Kasumi-1 (cell line): ENCODE results near the gene LRRTM4.
"Not testable (repeated sequence)": the region's sequence is repeated elsewhere in the genome, so short reads cannot be mapped to it uniquely, and the experiment has no call there.

Source experiments
- DNase-seq, 2 experiments: peaks; one replicate each; lab custom pipeline; 2025; lab: John Stamatoyannopoulos, UW

LRRTM4 gene

DNA sequence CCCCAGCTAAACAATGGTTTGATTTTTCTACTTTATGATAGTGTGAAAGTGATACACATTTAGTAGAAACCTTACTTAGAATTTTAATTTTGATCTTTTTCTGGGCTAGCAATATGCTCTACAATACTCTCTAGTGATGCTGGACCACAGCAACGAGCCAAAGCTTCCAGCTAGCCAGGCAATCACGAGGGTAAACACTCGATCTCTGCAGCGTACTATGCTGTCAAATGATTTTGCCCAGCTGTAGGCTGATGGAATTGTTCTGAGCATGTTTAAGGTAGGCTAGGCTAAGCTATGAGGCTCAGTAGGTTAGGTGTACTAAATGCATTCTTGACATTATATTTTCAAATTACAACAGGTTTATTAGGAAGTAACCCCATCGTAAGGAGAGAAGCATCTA is 207.5 kb downstream of the LRRTM4 start:
- DNase-seq, result no peak

DNA sequence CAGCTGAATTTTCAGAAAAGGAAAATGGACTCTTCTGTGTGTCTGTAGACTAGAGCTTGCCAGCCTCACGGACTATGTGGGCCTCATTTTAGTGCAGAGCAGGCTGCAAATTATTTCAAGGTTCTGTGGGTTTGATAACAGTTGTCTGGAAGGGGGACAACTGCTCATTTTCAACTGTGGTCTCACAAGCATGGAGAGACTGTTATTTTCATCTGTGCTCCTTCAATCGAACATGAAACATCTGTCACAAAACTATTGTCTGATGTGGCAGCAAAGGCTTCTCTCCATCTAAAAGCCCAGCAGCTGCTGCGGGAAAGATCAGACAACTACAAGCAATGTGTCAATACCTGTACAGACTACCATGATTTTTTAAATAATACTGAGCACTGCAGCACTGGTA is 211.8 kb downstream of the LRRTM4 start:
- no peak for DNase-seq

DNA sequence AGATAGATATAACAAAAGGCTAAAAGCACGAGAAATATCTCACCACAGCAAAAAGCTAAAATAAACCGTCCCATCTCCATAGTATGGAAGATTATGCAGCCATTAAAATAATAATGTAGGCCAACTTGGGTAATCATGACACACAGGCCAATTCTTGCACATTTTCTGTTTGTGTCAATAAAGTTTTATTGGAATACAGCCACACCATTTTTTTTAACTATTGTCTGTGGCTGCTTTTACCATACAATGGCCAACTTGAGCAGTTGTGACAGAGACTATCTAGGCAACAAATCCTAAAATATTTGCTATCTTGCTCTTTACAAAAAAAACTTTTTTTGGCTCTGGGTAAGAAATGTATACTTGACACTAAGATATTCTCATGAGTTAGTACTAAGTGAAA is 212.5 kb downstream of the LRRTM4 start:
- no peak for DNase-seq

DNA sequence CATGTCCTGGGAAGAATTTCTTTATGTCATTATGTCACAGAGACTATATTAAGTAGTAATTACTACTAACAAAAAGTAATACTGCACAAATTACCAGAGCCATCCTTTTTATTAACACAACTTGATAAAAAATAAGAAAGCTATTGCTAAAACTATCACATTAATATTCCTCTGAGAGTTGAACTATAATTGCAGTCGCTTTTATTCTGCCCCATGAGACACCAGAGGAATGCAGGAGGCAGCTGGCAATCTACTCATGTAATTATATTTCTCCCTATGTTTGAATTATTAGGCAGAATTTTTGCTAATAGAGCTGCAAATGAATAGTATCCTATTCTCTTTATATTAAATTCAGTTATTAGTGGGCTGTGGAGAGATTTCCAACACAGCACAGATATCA is 220.7 kb downstream of the LRRTM4 start:
- no peak for DNase-seq

DNA sequence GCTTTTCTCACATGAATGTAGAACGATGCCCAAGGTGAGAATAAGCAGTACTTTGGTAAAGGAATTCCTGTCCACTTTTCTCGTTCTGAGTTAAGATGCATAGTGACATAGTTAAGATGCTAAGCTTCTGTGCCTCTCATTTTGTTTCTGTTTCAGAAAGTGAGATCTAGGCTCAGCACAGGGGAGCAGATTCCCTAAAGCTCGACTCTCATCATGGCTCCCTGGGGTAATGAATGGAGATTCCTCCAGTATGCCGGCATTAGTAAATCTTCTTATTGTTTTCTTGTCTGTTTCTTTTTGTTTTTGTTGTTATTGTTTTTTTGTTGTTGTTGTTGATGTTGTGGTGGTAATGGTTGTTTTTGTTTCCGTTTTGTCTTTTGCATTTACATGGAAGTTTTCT is 225.4 kb downstream of the LRRTM4 start:
- DNase-seq, result no peak

DNA sequence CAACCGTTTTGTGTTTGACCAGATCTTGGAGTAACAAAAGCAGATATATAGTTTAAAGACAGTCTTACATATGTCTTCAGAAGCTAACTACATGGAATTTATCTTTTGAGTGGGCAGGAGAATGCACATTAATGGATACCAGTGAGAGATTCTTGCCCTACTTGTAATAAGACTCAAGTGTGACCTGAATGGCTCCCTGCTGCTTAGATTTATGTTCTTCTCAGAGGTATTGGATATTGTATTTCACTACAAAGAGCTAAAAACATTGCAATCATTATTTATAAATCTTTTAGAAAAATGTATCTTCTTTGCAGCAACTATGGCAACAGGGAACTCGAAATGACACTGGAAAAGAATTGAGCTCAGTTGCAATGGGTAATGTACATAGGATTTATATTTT is 227.7 kb downstream of the LRRTM4 start:
- no peak for DNase-seq

DNA sequence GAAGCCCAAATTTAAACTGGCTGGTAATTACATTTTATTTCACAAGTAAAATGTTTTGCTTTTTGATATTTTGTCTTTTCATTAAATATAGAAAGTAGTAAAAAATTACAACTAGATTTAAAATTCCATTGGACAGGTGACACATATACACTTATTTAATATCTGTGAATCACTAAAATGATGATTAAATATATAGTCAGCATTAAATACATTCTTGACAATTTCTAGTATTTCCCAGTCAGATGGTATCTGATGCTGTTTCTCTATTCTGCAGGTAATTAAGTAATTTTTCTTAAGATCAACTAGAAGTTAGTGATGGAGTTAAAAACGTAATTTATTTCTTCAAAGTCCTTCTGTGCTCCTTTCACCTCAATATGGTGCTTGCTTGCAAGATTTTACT is 237.8 kb downstream of the LRRTM4 start:
- DNase-seq, result no peak

DNA sequence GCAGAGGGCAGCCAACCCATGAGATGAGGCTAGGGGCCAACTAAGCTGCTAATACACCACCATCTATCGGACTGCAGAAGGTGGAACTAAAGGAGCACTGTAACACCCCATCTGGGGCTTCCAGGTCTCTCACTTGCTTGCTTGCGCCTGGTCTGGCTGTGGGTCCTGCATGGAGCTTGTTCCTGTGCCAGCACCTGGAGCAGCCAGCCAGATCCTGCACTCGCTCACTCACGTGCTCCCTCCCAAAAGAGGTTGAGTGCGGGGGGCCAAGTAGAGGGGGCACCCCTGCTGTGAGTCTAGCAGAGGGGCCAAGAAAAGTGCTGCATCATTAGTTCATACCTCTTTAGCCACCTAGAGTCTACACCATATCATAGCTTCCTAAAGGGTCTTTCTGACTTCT is 250.9 kb downstream of the LRRTM4 start:
- no peak for DNase-seq

DNA sequence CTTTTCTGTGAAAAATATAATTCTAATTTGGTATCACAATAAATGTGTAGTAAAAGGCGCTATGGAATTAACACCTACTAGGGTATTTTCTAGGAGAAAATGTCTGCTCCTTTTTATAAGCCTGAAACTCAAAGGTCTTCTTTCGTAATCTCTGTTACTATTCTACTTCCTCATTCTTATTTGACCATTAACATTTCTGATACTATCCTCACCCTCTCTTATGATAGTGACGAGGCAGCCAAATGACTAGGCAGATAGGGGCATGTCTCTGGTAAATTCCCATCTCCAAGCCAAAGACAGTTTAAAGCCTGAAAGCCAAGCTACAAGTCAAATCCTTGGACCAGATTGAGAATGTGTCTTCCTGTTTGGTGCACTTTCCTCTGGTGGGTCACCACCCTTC is 251.7 kb downstream of the LRRTM4 start:
- DNase-seq, result peak; percentile 29 to 48

DNA sequence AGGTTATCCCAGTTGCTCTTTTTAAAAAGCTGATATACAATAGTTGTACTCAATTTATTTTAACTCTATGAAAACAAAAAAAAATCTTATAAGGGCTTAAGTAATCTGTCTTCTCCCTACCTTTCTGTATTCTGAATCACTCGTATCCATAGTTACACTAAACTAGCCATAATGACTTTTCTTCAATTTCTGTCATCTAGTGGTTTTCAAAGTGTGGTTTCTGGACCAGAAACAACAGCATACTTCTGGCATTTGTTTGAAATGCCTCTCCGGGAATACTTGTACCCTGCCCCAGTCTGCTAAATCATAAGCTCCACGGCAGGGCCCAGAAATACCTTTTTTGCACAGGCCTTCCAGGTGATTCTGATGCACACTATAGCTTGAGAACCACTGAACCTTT is 253.6 kb downstream of the LRRTM4 start:
- no peak for DNase-seq

DNA sequence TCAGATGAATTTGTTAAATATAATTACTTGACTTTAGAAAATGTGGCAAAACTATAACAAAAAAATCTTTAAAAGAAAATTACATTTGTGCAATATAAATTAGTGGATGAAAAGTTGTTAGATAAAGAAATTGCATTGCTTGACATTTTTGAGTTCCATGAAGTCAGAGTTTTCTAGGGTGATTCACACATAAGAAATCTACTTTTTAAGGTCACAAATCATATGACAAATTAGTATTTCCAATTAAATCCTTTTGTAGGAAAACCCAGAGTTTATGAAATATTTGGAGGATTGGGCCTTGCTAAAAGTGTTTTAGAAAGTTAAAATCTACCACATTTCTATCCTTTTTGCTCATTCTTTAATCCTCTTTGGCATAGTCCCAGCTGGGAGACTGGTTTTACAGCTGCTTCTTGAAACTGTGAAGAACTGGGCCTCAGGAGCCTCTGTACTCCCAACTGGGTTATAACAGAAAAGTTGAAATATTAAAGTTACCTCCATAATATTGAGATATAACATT is 289.2 kb downstream of the LRRTM4 start:
- no peak for DNase-seq

DNA sequence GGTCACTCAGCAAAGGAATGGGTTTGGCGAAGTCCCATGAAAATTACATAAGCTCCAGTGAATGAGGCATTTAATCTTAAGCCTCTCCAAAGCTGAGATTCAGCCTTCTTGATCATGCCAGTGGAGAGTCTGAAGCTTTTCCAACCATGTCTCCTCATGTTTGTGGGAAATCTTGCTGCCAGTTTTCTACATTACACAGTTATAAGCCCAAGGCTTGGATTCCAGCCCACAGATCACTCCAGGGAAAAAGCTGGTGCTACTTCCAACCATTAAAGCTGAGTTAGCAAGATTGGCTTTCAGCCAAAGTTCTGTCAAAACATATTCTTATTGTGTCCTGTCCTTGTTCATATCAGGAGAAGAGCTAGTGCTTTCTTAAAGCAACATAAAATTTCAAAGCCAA is 293.8 kb downstream of the LRRTM4 start:
- DNase-seq, result no peak

DNA sequence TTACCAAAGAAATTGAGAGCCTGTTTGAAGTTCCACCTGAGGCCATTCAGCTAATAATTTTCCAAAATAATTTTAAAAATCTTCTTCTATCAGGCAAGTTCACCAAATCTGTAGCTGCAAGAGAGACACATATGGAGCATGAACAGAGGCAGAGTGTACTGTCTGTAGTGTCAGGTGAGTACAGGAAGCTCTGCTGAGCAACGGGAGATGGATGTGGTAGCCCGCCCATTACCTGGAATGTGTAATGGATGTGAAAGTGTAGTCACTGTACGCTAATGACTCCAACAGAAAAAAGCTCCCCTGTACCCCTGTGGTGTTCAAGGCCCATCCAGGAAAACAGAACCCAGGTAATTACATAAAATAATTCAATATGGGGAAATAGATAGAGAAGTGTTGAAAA is 311.5 kb downstream of the LRRTM4 start:
- no peak for DNase-seq

DNA sequence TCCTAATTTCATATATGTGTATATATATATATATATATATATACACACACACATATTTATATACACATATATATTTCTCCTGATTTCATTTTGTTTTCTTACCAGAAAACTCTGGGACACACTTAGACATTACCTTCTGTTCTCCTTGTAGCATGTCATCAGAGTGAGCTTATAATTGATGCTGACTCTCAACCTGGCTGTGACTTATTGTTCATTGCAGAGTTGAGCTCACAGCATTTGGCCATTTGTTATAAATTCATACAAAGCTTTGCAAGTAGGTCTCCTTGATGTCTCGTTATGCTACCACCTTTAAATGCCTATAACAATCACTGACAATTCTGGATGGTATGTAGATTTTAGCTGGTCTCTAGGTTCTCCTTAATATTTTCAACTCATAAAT is 314.8 kb downstream of the LRRTM4 start:
- no peak for DNase-seq

DNA sequence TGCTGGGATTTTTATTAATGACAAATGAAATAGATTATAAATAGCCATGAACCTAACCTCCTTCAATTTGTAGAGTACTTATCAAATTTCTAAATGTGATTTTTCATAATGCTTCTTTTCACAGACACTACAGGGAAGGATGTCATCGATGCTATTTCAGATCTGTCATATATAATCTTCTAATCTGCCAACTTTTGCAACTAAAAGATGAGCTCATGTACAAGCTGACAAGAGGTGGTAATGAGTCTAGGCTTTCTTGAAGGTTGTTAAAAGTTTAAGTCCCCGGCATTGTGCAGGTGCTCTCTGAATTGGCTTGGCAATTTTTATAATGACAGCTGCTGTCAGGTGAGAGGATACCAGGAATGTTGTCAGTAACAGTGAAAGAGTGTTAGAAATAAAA is 320.4 kb downstream of the LRRTM4 start:
- DNase-seq, result no peak

DNA sequence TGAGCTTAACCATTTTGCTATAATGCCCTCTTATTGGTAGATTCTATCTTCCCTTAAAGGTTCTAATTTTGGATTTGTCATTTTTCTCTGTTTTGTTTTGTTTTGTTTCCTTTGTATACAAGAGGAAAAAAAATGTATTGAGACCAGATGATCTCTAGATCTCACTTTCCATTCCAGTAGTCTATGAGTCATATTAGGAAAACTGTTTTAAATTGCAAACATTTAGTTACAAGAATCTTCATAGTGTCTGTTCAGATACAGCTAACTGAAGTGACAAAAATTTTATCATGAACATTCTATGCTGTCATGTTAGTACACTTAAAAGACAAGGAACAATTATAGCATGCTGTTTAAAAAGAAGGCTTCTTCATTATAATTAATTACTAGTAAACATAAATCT is 322.8 kb downstream of the LRRTM4 start:
- no peak for DNase-seq

DNA sequence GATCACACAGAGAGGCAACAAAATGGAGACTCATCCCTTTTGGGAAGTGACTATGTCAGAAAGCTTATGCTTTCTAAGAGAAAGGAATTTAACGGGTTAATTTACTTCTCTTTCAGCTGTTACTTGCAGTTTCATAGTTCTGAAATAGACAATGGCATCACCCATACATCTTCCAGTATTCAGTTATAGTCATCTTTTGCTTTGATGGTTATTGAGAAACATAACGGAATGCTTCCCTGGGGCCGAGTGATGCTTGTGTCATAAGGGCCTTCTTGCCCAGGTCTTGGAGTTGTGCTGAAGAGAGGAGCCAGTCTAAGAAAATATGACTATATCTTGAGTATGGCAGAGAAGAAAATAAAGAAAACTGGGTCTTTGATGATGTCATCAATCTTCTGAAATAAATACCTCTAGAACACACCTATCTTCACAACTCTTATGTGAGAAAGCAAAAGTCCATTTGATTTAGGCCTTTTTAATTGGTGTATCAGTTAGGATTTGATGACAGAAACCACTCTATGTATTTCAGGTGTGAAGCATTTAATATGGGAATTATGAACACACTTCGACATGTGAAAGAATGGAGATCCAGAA is 328.2 kb downstream of the LRRTM4 start:
- DNase-seq, result no peak

DNA sequence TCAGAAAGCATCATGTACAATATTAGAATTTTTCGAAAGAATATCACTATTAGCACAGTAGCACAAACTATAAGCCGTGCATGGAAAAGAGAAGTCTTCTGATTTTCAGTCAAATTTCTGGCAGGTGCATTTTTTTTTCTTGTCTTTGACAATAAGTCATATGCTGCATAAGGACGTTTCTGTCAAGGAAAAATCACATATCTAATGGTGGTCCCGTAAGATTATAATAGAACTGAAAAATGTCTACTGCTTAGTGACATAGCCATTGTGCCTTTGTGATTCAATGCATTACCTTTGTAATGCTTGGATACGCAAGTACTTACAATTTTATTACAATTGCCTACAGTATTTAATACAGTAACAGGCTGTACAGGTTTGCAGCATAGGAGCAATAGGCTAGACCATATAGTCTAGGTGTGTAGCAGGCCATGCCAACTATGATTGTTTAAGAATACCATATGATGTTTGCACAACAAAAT is 329.3 kb downstream of the LRRTM4 start:
- no peak for DNase-seq

DNA sequence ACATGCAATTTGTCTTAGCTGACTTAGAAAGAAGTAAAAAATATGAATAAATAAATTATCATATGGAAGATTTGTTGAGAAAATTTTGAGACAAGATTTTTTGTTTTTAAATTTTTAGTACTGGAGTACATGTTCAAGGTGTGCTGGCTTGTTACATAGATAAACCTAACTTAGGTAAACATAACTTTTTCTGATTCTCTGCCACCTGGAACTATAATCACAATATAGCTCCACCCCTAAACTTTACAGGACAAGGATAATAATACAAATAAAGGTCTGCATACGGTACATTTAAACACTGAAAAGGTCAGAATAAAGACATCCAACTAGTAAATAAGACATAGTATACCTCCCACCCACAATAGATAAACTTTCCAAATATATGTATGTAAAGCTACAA is 330.5 kb downstream of the LRRTM4 start:
- no peak for DNase-seq

DNA sequence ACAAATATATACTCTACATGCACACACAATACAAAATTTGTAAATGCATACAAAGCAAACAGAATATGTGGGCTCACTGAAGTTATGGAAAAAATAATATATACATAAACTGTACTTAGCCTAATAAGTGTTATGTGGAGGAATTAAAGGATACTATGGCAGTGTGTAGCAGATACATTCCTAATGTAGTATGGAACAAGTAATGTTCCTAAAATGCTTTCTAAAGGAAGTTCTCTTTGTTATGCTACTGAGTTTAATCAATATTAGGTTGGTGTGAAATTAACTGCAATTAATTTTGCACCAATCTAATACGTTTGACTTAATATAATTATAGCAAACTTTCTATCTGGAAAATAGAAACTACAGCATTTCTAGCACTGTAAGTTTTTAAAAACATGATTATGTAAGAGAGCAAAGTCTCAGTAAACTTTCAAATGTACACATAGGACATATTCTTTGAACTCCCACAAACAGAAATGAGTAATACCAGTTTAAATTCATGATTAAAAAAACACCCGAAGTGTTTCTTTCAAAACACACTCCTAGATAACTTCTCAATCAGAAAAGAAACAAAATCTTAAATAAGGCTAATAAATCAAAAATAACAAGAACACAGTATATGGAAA is 331.3 kb downstream of the LRRTM4 start:
- DNase-seq, result no peak

DNA sequence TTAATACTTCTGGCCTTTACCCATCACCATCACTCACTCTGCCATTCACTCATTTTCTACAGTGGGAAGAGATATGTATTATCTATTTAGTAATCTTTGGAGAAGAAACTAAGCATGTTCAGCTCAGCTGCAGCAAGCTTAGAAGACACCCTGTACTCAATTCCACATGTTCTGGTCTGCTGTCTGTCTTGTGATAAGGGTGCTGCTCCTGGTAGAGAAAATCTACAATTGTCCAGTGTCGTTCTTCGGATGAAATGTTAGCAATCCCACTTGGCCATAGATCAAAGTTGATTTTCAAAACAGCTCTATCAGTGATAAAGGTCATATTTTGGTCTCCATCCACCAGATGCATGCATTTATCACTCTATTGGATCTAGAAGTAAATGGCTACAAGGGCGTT is 337.1 kb downstream of the LRRTM4 start:
- no peak for DNase-seq

DNA sequence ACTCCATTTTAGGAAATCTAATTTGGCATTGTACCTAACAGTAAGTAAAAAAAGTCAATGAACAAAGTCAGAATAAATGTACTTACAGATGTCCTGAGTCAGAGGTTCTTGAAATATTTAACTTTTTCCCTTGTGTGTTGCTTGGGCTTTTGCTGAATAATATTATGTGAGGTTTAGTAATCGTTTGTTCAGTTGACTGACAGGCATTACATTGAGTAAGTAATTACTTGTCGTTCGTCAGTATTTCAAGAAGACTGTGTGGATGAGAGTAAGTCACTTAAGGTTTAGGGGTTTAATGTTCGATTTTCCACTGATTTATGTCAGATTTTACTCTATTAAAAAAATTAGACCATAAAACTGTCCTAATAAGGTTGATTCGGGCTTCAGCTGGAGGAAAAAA is 342.9 kb downstream of the LRRTM4 start:
- DNase-seq, result no peak

DNA sequence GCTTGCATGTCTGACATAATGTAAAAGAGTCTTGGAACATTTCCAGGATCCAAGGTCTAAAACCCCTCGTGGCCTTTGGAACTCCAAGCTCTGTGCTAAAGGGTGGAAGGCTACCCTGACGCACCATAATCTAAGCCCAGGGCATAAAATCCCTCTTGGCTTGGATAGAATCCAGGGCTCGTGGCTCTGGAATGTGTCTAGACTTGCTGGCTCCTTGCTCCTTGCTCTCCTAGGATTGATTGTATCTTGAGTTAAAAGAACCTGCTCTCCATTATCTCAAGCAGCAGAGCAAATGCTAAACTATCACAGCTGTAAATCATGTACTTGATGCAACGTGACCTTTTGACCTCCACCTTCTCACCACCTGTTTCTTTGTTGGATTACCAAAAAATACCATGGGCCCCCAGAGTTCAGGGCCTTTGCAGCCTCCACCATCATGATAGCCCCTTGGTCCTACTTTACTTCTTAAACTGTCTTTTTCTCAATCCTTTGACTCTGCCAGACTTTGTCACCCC is 346.9 kb downstream of the LRRTM4 start:
- DNase-seq, result not testable (repeated sequence)

DNA sequence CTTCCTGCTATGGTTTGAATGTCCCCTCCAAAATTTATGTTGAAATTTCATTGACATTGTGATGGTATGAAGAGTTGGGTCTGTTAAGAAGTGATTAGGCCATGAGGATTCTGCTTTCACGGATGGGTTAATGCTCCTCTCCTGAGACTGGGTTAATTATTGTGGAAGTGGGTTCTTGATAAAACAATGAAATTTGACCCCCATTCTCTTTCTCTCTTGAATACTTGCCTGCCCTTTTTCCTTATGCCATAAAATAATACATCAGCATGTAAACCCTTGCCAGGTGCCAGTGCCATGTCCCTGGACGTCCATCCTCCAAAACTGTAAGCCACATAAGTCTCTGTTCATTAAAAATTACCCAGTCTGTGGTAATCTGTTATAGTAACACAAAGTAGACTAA is 352.8 kb downstream of the LRRTM4 start:
- no peak for DNase-seq
